Measurements from ENCODE around the gene SOX6.

Gene SOX6

GRCh38 chr11:16313846-16314245, 42.5 kb downstream of the SOX6 start:
- DNase-seq = no peak

DNA sequence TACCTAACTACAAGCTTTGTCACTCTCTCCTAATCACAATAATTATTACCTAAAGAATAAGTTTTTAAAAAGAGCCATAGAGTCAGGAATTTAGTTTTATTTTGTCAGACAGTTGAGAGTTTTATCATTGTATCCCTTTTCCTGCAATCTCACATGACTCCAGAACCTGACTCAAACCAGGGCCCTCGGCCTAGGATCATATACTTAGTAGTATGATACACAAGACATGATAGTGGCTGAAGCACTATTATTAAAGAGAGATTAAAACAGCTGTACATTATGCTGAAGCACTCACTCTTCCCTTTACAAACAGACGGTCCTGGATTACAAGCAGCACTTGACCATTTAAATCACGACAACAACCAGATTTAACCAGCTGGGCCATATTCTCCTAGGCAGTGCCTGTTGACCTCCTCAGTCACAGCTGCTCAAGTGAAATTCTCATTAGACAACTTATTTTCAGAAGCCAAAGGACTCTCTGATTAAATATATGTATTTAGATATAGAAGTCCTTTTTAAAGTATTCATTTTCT, 44.0 kb downstream of the SOX6 start:
- no peak for DNase-seq

DNA sequence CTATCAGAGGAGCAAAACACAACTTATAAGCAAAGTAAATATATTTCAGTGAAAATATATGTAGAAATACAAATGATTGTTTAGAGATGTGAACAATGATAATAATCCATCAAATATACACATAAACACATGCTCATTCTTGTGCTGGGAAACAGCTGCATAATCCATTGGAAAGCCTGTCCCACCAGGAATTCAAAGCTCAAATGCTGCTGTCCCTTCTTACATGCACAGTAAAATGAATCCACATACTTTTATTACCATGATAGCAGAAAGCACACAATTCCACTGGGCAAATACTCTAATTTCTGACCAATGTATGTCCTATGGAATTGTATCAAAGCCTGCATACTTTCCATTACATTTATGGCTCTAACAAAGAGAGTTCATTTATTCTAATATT, 44.5 kb downstream of the SOX6 start:
- DNase-seq = no peak

DNA sequence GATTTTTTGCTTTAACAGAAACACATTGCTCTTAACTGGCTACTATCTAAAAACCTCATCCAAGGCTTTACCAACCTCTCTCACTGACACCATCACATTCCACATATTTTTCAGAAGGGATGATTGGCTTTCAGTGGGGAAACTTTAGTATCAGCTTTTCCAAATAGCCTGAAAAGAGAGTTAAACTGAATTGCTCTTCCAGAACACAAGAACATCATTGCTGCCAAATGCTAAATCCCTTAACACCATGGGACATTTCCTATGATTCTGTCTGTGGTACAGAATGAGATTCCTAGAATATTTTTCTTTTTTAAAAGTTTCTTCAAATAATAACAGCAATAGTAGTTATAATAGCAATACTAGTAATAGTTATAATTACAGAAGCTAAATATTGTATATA, 45.4 kb downstream of the SOX6 start:
- DNase-seq = no peak

- DNase-seq = no peak
Measured at GRCh38 chr11:16309226-16309625, 47.1 kb downstream of the SOX6 start.

DNA sequence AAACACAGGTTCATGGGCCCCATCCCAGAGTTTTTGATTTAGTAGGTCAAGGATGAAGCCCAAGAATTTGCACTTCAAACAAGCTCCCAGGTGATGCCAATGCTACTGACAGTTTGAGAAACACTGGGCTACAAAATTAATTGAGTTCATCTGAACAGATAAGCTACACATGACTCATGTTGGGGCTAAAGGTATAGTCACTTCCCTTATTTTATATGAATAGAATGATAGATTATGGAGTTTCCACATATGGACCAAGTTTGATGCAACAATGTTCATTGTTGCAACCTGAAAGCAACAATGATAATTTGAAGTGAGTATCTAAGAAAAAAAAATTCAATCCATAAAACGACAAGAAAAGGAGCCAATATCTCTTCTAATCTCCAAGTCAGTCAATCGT, 54.9 kb downstream of the SOX6 start:
- DNase-seq = no peak

- no peak for DNase-seq
Measured at GRCh38 chr11:16299884-16300782, 56.2 kb downstream of the SOX6 start.

DNA sequence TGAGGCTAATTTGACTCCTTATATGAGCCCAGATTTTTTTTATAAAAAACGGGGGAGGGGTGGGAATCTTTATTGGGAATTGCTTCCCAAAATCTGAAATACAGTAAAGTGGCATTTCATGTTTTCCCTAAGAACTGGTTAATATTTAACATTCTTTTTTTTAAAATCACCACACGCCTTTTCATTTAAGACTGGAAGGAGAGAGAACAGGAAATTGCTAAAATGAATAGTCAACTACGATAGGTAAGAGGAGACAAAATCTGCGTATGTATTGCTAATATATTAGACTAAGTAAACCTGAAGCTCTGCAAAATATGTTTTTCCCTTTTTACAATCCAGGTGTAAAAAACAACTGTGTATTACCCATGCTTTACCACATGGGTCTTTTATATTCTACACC, 57.0 kb downstream of the SOX6 start:
- no peak for DNase-seq

- DNase-seq = peak; percentile 43
Measured at GRCh38 chr11:16297332-16297731, 59.0 kb downstream of the SOX6 start.

DNA sequence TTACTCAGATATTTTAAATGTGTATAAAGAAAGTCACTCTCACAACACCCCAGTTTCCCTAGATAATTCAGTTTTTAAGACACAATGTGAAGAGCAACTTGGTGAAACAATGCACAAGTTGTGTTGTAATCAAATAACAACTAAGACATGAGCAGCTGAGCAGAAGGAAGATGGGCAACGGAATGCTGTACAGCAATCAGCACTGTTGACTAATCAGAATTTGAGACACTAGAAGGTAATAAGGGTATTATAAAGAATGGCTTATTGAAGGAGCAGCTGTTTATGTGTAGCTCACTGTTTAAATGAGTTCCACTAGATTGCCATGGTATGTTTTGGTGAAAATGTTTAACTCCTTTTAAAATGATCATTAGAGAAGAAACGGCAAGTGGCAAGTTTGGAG, 60.1 kb downstream of the SOX6 start:
- DNase-seq = no peak

- DNase-seq = no peak
Measured at GRCh38 chr11:16295592-16295991, 60.8 kb downstream of the SOX6 start.

GRCh38 chr11:16293204-16293681, 63.1 kb downstream of the SOX6 start:
- no peak for DNase-seq

- no peak for DNase-seq
Measured at GRCh38 chr11:16292167-16292859, 64.0 kb downstream of the SOX6 start.

DNA sequence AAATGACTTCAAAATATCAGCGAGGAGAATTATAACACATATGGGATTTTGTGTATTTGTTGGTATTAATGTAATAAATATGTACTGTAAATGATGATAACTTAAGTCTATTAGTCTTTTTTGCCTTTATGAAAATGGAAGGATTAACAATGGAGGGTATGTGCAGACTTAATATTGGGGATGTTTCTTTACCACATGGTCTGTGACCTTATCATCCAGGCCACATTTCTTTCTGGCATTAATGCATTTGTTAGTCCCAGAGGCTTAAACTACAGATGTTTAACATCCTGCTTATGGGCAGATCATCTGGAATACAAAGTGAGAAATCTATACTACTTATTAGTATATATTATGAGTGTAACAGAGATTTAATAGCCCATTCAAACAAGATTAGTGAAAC, 64.6 kb downstream of the SOX6 start:
- DNase-seq = no peak

DNA sequence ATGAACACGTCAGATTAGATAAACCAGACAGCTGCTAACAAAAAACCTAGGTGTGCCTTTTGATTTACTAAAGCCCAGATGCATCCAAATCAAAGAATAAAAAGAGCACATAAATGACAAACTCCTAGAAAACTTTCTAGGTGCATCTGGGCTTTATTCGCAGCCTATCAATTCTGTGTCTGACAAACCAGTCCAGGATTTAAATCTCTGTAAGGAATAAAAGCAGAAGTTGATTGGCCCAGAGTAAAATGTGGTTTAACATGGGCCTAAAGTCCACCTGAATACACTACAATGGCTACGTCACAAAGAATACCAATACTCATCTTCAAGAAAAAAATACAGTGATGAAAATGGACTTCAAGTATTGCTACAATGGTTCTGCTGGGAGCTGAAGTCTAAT, 66.8 kb downstream of the SOX6 start:
- DNase-seq = no peak

GRCh38 chr11:16287630-16288280, 68.6 kb downstream of the SOX6 start:
- DNase-seq = no peak

DNA sequence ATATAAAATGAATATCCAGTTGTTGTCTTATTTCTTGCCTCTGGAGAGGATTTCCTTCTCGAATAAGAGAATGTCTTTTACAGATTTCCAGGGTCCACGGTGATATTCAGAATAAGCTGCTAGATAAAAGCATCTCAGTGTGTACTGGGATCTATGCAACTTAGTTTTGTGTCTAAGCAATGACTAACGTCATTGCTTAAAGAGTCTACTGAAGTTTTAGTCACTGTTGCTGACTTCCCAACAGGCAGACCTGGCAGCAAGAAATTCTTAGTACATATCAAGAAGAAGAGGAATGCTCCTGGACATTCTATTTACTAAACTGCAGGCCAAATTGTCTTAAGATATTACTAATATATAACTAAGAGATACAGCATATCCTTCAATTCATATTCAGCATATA, 70.3 kb downstream of the SOX6 start:
- no peak for DNase-seq

GRCh38 chr11:16280256-16280682, 76.1 kb downstream of the SOX6 start:
- DNase-seq = no peak

DNA sequence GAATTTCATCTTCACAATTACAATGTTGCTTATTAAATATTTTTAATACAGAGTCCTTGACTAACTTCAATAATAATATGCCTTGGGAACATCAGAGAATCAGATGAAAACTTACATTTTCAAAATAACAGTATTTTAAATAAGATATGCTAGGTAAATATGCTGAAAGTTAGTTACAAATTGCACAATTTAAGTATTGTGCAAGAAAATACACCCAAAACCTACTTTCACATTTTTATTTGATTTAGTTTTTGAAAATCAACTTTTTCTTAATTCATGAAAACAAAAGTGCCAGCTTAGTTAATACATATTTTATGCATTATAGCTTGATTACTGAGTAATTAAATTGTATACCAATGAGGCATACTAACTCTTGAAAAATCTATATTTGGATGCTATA, 76.8 kb downstream of the SOX6 start:
- no peak for DNase-seq

DNA sequence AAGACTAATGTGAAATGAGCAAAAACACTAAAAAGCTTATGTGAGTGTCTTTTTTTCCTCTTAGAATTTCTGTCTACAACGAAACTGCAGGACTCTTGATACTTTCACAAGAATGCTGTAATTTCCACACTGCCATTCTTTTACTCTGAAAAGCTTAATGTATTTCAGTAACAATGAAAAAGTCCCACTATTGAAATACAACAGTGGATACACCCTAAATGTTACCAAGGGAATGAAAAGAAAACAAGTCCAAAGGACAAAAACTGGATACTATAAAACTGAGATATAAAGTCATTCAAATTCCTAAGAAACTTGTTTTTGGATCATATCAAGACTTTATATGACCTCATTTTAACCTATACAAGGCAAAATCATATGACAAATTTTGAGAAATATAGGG, 77.4 kb downstream of the SOX6 start:
- DNase-seq = no peak

GRCh38 chr11:16278273-16278672, 78.1 kb downstream of the SOX6 start:
- no peak for DNase-seq

- DNase-seq = no peak
Measured at GRCh38 chr11:16276251-16276650, 80.1 kb downstream of the SOX6 start.

DNA sequence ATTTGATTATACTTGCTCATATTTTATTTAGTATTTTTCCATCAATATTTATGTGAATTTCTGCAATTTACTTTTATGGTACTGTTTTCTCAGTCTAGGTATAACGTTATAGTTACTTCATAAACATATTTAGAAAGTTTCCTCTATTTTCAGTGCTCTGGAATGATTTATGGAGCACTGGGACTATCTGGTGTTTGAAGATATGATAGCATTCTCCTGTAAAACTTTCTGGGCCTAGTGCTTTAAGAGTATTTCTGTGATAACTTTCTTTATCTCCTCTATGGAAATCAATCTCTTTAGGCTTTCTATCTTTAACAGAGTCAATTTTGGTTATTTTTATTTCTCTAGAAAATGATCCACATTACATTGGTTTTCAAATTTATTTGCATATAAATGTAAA, 85.1 kb downstream of the SOX6 start:
- no peak for DNase-seq
